ENCODE data around the gene COX8C.

- TF ChIP-seq CTCF (IDR thresholded peaks at IDR 0.05) (no peak), POLR2A (IDR thresholded peaks at IDR 0.05) (no peak)
Observed at GRCh38 chr14:93305725-93306418, 41.1 kb upstream of the COX8C start.

Data from testis (tissue), 2 donors.